Activated T-helper 17 cell treated with anti-CD3 and anti-CD28 coated beads, Interleukin-2, amount 50 U/mL, for 72 hours (primary cell): Measurements from ENCODE around the gene RAB6A. TPM values are rescaled to one million over a fixed set of nuclear protein-coding genes. Genes with fewer than 3 reads are reported as not detected.
"Not testable (repeated sequence)": the region's sequence is repeated elsewhere in the genome, so short reads cannot be mapped to it uniquely, and the experiment has no call there.

Experiments used
- ATAC-seq: fragments of 150-1000 bp; cut with Tn5 transposase; replicated peaks from 2 replicates; pipeline ENCODE4 v1.10.0; 2021; ENCODE audit warnings: mild to moderate bottlenecking, moderate library complexity
- H3K27ac Mint-ChIP-seq: one replicate; pipeline ENCODE4 v1.8.0; 2022; ENCODE audit warnings: mixed read lengths
- H3K27me3 Mint-ChIP-seq: one replicate; pipeline ENCODE4 v1.8.0; 2022; ENCODE audit warnings: mixed read lengths
- H3K36me3 Mint-ChIP-seq: one replicate; pipeline ENCODE4 v1.8.0; 2022; ENCODE audit warnings: low read depth, mild to moderate bottlenecking, mixed read lengths
- H3K4me1 Mint-ChIP-seq: one replicate; pipeline ENCODE4 v1.8.0; 2022; ENCODE audit warnings: mixed read lengths
- H3K4me3 Mint-ChIP-seq: one replicate; pipeline ENCODE4 v1.8.0; 2022; ENCODE audit warnings: mild to moderate bottlenecking, mixed read lengths
- H3K9me3 Mint-ChIP-seq: one replicate; pipeline ENCODE4 v1.8.0; 2022; ENCODE audit warnings: mixed read lengths
- total RNA-seq, 2 donors: library from RNA; stranded (reverse); gene quantifications; one replicate each; pipeline ENCODE4 v1.2.3, GENCODE V29; 2022

RAB6A gene
- total RNA-seq, 2 donors from 2014 or later, result 78.6 to 113 TPM

- Mint-ChIP-seq H3K9me3 (no peaks in the 10 kb centered on the region), H3K4me3 (no peak overlapping the region), H3K27ac (no peak overlapping the region), H3K27me3 (no peaks in the 10 kb centered on the region), H3K36me3 (peaks cover 44% of the 10 kb centered on the region), H3K4me1 (peaks cover 39% of the 10 kb centered on the region)
- ATAC-seq, result no peak
Measured at GRCh38 chr11:73753938-73754337, 6.9 kb downstream of the RAB6A start.

GRCh38 chr11:73752903-73753302 is 8.0 kb downstream of the RAB6A start:
- no peak overlapping the region for H3K27ac Mint-ChIP-seq
- H3K36me3 Mint-ChIP-seq, result peaks cover 44% of the 10 kb centered on the region
- H3K9me3 Mint-ChIP-seq, result no peaks in the 10 kb centered on the region
- no peak overlapping the region for H3K4me3 Mint-ChIP-seq
- no peak for ATAC-seq
- H3K27me3 Mint-ChIP-seq, result no peaks in the 10 kb centered on the region
- H3K4me1 Mint-ChIP-seq, result peaks cover 32% of the 10 kb centered on the region

- Mint-ChIP-seq H3K27me3 (no peaks in the 10 kb centered on the region), H3K4me3 (peak overlapping the region; percentile 0), H3K27ac (peak overlapping the region; percentile 37), H3K9me3 (no peaks in the 10 kb centered on the region), H3K4me1 (peaks cover 37% of the 10 kb centered on the region), H3K36me3 (peaks cover 44% of the 10 kb centered on the region)
- ATAC-seq, result no peak
Measured at GRCh38 chr11:73752216-73752867, 8.5 kb downstream of the RAB6A start.

- not testable (repeated sequence) for H3K9me3 Mint-ChIP-seq, H3K27me3 Mint-ChIP-seq, H3K27ac Mint-ChIP-seq, ATAC-seq
- peak overlapping the region; percentile 0 for H3K4me3 Mint-ChIP-seq
- H3K4me1 Mint-ChIP-seq, result peaks cover 37% of the 10 kb centered on the region
- H3K36me3 Mint-ChIP-seq, result peaks cover 43% of the 10 kb centered on the region
Measured at GRCh38 chr11:73750862-73751261, 10.0 kb downstream of the RAB6A start.

GRCh38 chr11:73750228-73750627 is 10.6 kb downstream of the RAB6A start:
- no peak overlapping the region for H3K4me3 Mint-ChIP-seq
- no peak for ATAC-seq
- peaks cover 43% of the 10 kb centered on the region for H3K36me3 Mint-ChIP-seq
- no peaks in the 10 kb centered on the region for H3K9me3 Mint-ChIP-seq
- peaks cover 33% of the 10 kb centered on the region for H3K4me1 Mint-ChIP-seq
- no peak overlapping the region for H3K27ac Mint-ChIP-seq
- H3K27me3 Mint-ChIP-seq, result no peaks in the 10 kb centered on the region

- Mint-ChIP-seq H3K4me1 (peaks cover 33% of the 10 kb centered on the region), H3K27me3 (no peaks in the 10 kb centered on the region), H3K4me3 (no peak overlapping the region), H3K9me3 (no peaks in the 10 kb centered on the region), H3K27ac (no peak overlapping the region), H3K36me3 (peaks cover 43% of the 10 kb centered on the region)
- ATAC-seq, result no peak
Measured at GRCh38 chr11:73749118-73749517, 11.8 kb downstream of the RAB6A start.

GRCh38 chr11:73748300-73748699 is 12.6 kb downstream of the RAB6A start:
- Mint-ChIP-seq H3K9me3 (no peaks in the 10 kb centered on the region), H3K36me3 (peaks cover 43% of the 10 kb centered on the region), H3K27me3 (no peaks in the 10 kb centered on the region), H3K4me3 (no peak overlapping the region), H3K27ac (no peak overlapping the region), H3K4me1 (peaks cover 28% of the 10 kb centered on the region)
- no peak for ATAC-seq

GRCh38 chr11:73747762-73748161 is 13.1 kb downstream of the RAB6A start:
- Mint-ChIP-seq H3K9me3 (no peaks in the 10 kb centered on the region), H3K4me3 (no peak overlapping the region), H3K36me3 (peaks cover 46% of the 10 kb centered on the region), H3K4me1 (peaks cover 28% of the 10 kb centered on the region), H3K27ac (no peak overlapping the region), H3K27me3 (no peaks in the 10 kb centered on the region)
- no peak for ATAC-seq

GRCh38 chr11:73746701-73747100 is 14.2 kb downstream of the RAB6A start:
- no peak for ATAC-seq
- Mint-ChIP-seq H3K4me1 (peaks cover 20% of the 10 kb centered on the region), H3K27me3 (no peaks in the 10 kb centered on the region), H3K27ac (no peak overlapping the region), H3K36me3 (peaks cover 38% of the 10 kb centered on the region), H3K9me3 (no peaks in the 10 kb centered on the region), H3K4me3 (no peak overlapping the region)

GRCh38 chr11:73743045-73743444 is 17.8 kb downstream of the RAB6A start:
- H3K36me3 Mint-ChIP-seq, result peaks cover 28% of the 10 kb centered on the region
- no peak overlapping the region for H3K27ac Mint-ChIP-seq
- no peaks in the 10 kb centered on the region for H3K27me3 Mint-ChIP-seq
- H3K4me1 Mint-ChIP-seq, result peaks cover 5% of the 10 kb centered on the region
- H3K9me3 Mint-ChIP-seq, result no peaks in the 10 kb centered on the region
- no peak overlapping the region for H3K4me3 Mint-ChIP-seq
- ATAC-seq, result no peak

- not testable (repeated sequence) for H3K27ac Mint-ChIP-seq, H3K9me3 Mint-ChIP-seq, H3K4me3 Mint-ChIP-seq, H3K27me3 Mint-ChIP-seq, ATAC-seq
- Mint-ChIP-seq H3K4me1 (peaks cover 20% of the 10 kb centered on the region), H3K36me3 (peaks cover 46% of the 10 kb centered on the region)
Measured at GRCh38 chr11:73735959-73736358, 24.9 kb downstream of the RAB6A start.

- H3K9me3 Mint-ChIP-seq, result no peaks in the 10 kb centered on the region
- peaks cover 55% of the 10 kb centered on the region for H3K36me3 Mint-ChIP-seq
- no peak overlapping the region for H3K4me3 Mint-ChIP-seq
- no peak for ATAC-seq
- H3K4me1 Mint-ChIP-seq, result peaks cover 20% of the 10 kb centered on the region
- no peak overlapping the region for H3K27ac Mint-ChIP-seq
- no peaks in the 10 kb centered on the region for H3K27me3 Mint-ChIP-seq
Measured at GRCh38 chr11:73734993-73735392, 25.9 kb downstream of the RAB6A start.

GRCh38 chr11:73734011-73734410 is 26.9 kb downstream of the RAB6A start:
- H3K4me3 Mint-ChIP-seq, H3K27me3 Mint-ChIP-seq, H3K27ac Mint-ChIP-seq, H3K9me3 Mint-ChIP-seq, ATAC-seq: not testable (repeated sequence)
- H3K36me3 Mint-ChIP-seq, result peaks cover 65% of the 10 kb centered on the region
- peaks cover 30% of the 10 kb centered on the region for H3K4me1 Mint-ChIP-seq

GRCh38 chr11:73732936-73733335 is 27.9 kb downstream of the RAB6A start:
- Mint-ChIP-seq H3K4me1 (peaks cover 30% of the 10 kb centered on the region), H3K36me3 (peaks cover 75% of the 10 kb centered on the region)
- H3K27me3 Mint-ChIP-seq, H3K4me3 Mint-ChIP-seq, H3K27ac Mint-ChIP-seq, ATAC-seq, H3K9me3 Mint-ChIP-seq: not testable (repeated sequence)

GRCh38 chr11:73729594-73730206 is 31.2 kb downstream of the RAB6A start:
- peaks cover 27% of the 10 kb centered on the region for H3K4me1 Mint-ChIP-seq
- no peak overlapping the region for H3K27ac Mint-ChIP-seq

More at GRCh38 chr11:73729594-73730206, 31.2 kb downstream of the RAB6A start:
- Mint-ChIP-seq H3K4me3 (peak overlapping the region; percentile 9), H3K9me3 (no peaks in the 10 kb centered on the region), H3K36me3 (peaks cover 78% of the 10 kb centered on the region), H3K27me3 (no peaks in the 10 kb centered on the region)
- no peak for ATAC-seq
